ENCODE results near the gene DIP2C.

The DIP2C gene

DNA sequence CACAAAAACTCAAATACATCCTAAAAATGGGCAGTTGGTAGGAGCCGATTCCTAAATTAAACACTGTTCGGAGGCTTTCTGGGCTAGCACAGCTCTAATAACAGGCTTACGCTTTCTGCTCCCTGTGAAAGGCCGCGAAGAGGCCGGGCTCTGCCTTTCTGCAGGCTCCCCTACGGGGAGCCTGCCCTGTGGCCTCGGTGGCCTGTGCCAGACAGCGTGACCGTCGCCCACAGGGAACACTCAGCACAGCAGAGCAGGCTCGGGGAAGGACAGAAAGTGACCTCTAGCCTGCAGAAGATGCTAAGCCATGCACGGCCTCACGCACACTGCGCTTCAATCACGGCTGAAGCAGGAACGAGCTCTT, 64.2 kb downstream of the DIP2C start:
- DNase-seq (ENCODE audit: low spot score in 2 of 2) = no peak
- Mint-ChIP-seq H3K36me3 (no peaks in the 10 kb centered on the region), H3K4me3 (no peak overlapping the region), H3K9me3 (no peaks in the 10 kb centered on the region), H3K4me1 (peaks cover 6% of the 10 kb centered on the region), H3K27ac (no peak overlapping the region)
- no peak for ATAC-seq

DNA sequence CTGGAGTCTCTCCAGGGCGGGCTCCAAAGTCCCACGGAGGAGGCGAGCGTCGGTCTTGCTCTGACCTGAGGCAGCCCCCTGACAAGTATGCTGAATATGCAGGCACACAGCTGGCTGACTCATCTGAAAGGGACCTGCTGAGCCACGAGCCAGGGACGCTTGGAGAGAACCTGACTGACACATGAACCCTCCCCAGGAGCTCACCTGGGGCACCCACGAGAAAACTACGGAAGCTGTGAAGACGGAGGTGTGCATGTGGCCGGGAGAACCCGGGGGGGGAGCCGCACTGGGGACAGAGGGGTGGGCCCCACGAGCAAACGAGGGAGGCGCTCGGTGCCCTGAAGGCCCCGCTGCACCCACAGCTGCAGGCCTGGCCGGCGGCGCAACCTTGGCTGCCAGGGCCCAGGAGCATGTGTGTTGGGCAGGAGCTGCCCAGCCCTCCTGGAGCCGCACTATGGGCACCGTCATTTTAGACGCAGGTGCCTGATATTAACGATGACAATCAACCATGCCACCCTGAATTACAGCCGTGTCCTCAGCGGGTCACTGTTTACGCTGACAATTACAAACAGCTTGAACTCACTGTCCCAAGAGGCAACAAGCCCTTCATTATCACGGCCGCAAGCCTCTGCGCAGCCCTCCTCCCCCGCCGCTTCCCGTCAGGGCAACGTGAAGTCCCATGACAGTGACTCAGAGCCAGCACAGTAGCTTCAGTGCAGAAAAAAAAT, 64.7 kb downstream of the DIP2C start:
- no peaks in the 10 kb centered on the region for H3K36me3 Mint-ChIP-seq
- no peak overlapping the region for H3K4me3 Mint-ChIP-seq
- H3K27ac Mint-ChIP-seq = no peak overlapping the region
- H3K9me3 Mint-ChIP-seq = no peaks in the 10 kb centered on the region
- no peak for DNase-seq (ENCODE audit: low spot score in 2 of 2)
- H3K4me1 Mint-ChIP-seq = peaks cover 6% of the 10 kb centered on the region
- ATAC-seq = peak; percentile 24

- DNase-seq (ENCODE audit: low spot score in 2 of 2) (no peak), ATAC-seq (no peak)
- Mint-ChIP-seq H3K4me3 (no peak overlapping the region), H3K9me3 (no peaks in the 10 kb centered on the region), H3K36me3 (no peaks in the 10 kb centered on the region), H3K27ac (no peak overlapping the region), H3K4me1 (peaks cover 6% of the 10 kb centered on the region)
Measured at GRCh38 chr10:624312-624604, 65.2 kb downstream of the DIP2C start.

DNA sequence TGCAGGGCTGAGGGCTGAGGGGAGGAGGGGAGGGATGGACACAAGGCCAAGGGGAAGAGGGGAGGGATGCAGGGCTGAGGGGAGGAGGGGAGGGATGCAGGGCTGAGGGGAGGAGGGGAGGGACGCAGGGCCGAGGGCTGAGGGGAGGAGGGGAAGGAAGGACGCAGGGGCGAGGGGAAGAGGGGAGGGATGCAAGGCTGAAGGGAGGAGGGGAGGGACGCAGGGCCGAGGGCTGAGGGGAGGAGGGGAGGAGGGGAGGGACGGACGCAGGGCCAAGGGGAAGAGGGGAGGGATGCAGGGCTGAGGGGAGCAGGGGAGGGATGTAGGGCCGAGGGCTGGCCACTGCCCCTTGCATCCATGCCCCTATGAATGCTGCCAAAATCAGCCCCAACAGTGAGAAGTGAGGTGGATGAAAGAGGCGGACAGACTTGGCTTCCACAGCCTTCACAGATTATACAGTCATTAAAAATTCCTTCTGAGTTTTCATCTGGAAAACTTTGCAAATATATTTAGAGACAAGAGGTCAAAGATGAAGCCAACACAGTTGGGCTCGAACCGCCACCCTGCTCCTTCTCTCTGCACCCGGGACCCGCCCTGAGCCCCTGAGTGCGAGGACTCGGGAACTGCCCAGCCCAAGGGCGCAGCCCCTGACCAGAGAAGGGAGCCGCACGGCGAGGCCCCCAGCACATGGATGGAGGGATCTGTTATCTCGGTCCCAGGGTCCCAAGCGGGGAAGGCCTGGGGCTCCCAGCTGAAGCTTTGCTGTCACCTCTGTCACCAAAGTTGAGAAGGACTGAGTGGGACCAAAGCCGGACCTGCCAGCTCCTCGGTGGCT, 65.8 kb downstream of the DIP2C start:
- Mint-ChIP-seq H3K9me3 (no peaks in the 10 kb centered on the region), H3K4me1 (peaks cover 6% of the 10 kb centered on the region), H3K27ac (no peak overlapping the region), H3K4me3 (no peak overlapping the region), H3K36me3 (no peaks in the 10 kb centered on the region)
- no peak for DNase-seq (ENCODE audit: low spot score in 2 of 2)
- ATAC-seq = no peak

DNA sequence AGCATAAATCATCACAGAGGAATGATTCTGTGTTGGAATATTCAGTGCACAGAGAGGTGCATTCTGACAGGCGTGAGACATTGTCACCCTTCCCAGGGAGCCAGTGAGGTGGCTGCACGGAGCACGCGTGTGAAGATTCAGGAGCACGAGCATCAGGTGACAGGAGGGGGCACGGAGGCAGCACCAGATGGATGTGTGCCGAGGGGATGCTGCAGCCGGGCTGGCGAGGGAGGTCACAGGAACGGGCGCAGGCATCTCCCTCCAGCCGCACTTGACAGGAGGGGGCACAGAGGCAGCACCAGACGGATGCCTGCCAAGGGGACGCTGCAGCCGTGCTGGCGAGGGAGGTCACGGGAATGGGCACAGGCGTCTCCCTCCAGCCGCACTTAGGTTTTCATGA, 66.5 kb downstream of the DIP2C start:
- Mint-ChIP-seq H3K36me3 (no peaks in the 10 kb centered on the region), H3K9me3 (no peaks in the 10 kb centered on the region), H3K27ac (no peak overlapping the region), H3K4me3 (no peak overlapping the region), H3K4me1 (peaks cover 6% of the 10 kb centered on the region)
- DNase-seq (ENCODE audit: low spot score in 2 of 2) = no peak
- no peak for ATAC-seq

DNA sequence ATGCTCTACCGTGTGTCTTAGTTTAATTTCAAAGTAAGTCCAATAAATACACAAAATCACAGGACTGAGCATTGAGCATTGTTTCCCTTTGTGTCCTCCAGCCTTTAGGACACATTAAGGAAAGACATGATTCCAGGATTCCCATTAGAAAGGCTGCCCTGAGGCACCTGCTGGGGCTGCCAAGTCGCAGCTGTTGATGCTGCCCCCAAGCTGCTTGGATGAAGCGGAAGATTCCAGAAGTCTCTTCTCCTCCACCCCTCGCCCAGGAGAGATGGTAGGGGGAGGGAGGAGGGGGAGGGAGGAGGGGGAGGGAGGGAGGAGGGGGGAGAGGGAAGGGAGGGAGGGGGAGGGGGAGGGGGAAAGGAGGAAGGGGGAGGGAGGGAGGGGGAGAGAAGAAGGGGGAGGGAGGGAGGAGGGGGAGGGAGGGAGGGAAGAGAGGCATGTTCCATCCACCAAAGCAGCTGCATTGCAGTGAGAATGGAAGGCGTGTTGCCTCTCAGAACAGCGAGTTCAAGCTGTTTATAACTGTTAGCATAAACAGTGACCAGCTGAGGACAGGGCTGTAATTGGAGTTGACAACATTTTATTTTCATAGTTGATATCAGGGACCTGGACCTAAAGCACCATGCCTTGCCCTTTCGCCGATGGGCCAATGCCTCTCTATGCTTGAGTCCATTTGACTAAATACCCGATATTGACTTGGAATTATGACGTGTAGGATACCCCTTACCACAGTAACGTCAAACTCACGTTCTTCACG, 67.3 kb downstream of the DIP2C start:
- no peaks in the 10 kb centered on the region for H3K36me3 Mint-ChIP-seq
- ATAC-seq = no peak
- DNase-seq (ENCODE audit: low spot score in 2 of 2) = no peak
- H3K4me3 Mint-ChIP-seq = no peak overlapping the region
- H3K4me1 Mint-ChIP-seq = peaks cover 6% of the 10 kb centered on the region
- H3K27ac Mint-ChIP-seq = no peak overlapping the region
- H3K9me3 Mint-ChIP-seq = no peaks in the 10 kb centered on the region

DNA sequence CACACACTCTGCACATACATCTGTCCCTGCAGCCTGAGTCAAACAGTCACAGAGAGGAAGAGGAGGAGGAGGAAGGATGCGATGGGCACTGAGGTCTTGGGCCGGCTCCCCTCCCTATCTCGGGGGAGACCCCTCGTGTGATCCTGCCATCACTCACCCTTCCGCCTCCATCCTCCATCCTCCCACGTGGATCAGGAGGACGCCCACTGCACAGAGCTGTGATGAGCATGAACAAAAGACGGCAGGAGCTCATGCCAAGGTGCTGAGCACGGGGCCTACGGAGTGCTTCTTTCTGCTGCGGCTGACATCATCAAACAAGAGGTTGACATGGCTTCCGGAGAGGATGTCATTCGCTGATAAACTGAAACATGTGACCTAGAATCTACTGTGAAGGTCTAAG, 68.0 kb downstream of the DIP2C start:
- no peaks in the 10 kb centered on the region for H3K36me3 Mint-ChIP-seq
- peak; percentile 17 for ATAC-seq
- no peak for DNase-seq (ENCODE audit: low spot score in 2 of 2)
- peaks cover 6% of the 10 kb centered on the region for H3K4me1 Mint-ChIP-seq
- no peak overlapping the region for H3K4me3 Mint-ChIP-seq
- no peak overlapping the region for H3K27ac Mint-ChIP-seq
- H3K9me3 Mint-ChIP-seq = no peaks in the 10 kb centered on the region

DNA sequence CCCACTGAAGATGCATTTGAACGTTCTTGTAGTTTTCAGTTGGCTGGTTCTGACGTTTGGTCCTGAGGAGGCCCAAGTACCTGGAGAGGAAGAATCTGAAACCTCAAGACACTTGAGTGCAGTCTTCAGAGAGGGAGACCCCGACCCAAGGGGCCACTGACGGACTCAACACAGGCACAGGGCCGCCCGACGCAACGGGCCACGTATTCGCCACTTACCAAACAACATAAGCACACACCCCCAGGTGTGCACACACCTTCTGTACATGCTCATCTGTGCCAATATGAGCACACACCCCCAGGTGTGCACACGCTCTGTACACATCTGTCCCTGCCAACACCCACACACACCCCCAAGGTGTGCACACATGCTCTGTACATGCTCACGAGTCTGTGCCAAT, 68.5 kb downstream of the DIP2C start:
- ATAC-seq = no peak
- H3K27ac Mint-ChIP-seq = no peak overlapping the region
- H3K36me3 Mint-ChIP-seq = no peaks in the 10 kb centered on the region
- no peak for DNase-seq (ENCODE audit: low spot score in 2 of 2)
- no peak overlapping the region for H3K4me3 Mint-ChIP-seq
- peaks cover 6% of the 10 kb centered on the region for H3K4me1 Mint-ChIP-seq
- no peaks in the 10 kb centered on the region for H3K9me3 Mint-ChIP-seq

- Mint-ChIP-seq H3K36me3 (no peaks in the 10 kb centered on the region), H3K9me3 (no peaks in the 10 kb centered on the region)
- ATAC-seq = no peak
Measured at GRCh38 chr10:620417-620816, 69.1 kb downstream of the DIP2C start.

GRCh38 chr10:619710-620109, 69.8 kb downstream of the DIP2C start:
- no peak overlapping the region for H3K4me3 Mint-ChIP-seq
- no peak for ATAC-seq
- no peak overlapping the region for H3K27ac Mint-ChIP-seq
- no peaks in the 10 kb centered on the region for H3K9me3 Mint-ChIP-seq
- DNase-seq (ENCODE audit: low spot score in 2 of 2) = no peak
- peaks cover 6% of the 10 kb centered on the region for H3K4me1 Mint-ChIP-seq
- no peaks in the 10 kb centered on the region for H3K36me3 Mint-ChIP-seq

More at GRCh38 chr10:620417-620816, 69.1 kb downstream of the DIP2C start:
- Mint-ChIP-seq H3K4me1 (peaks cover 6% of the 10 kb centered on the region), H3K27ac (no peak overlapping the region), H3K4me3 (no peak overlapping the region)
- no peak for DNase-seq (ENCODE audit: low spot score in 2 of 2)

DNA sequence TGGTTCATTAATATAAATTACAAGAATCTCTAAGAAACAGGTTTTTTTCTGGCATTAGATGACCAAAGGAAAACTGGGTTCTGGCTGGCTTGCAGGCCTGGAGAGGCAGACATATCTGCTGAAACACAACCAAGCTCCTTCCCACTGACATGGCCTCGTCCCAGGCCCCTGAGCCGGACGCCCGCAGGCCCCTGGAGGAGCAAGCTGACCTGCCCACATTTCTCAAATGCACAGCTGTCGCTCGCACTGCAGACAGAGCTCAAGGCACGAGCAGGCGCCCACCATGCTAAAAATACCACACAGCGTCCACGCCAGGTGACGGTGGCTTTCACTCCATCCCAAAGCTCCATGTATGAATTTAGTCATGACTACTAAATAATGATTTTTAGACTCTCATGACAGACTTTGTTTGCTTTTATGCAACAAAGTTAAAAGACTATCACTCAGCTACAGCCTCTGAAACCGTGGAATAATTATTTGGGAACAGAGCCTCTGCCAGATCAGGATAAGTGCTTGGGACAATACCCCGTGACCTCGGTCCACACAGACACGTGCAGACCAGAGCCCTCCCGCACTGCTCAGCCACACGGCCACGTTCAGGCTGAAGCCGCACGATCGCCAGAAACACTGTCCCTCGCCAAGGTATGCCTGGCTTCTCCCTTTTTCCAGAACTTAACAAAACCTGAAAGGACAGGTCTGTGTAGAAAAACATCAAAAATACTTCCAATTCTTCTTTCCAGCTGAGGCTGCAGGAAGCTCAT, 71.1 kb downstream of the DIP2C start:
- Mint-ChIP-seq H3K4me1 (peaks cover 6% of the 10 kb centered on the region), H3K27ac (no peak overlapping the region), H3K4me3 (no peak overlapping the region), H3K9me3 (no peaks in the 10 kb centered on the region), H3K36me3 (no peaks in the 10 kb centered on the region)
- ATAC-seq = no peak
- DNase-seq (ENCODE audit: low spot score in 2 of 2) = no peak

GRCh38 chr10:617471-617870, 72.0 kb downstream of the DIP2C start:
- DNase-seq (ENCODE audit: low spot score in 2 of 2) (no peak), ATAC-seq (no peak)
- no peak overlapping the region for H3K27ac Mint-ChIP-seq
- H3K4me1 Mint-ChIP-seq = no peaks in the 10 kb centered on the region
- H3K36me3 Mint-ChIP-seq = no peaks in the 10 kb centered on the region
- H3K9me3 Mint-ChIP-seq = no peaks in the 10 kb centered on the region
- no peak overlapping the region for H3K4me3 Mint-ChIP-seq

DNA sequence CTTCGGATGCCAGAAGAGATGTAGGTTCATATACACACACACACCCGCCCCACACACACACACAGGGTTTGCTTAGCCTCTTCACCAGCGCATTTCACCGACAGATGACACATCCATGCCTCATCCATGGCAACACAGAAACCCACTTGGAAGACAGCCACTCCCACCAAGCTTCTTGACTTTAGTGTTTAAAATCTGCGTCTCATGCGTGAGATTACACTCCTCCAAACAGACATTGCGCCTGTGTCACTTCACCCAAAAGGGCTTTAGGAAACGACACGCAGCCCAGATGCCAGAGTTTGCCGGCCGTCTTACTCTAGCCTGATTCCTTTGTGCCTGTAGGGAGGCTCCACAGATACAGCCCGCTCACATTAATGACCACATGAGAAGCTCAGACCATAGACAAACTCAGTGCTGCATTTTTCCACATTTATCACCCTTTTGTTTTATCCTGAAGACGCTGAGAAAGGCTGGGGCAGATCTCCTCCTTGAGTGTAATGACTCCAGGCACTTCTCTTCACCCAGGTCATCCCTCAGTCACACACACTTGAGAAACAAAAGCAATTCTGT, 73.8 kb downstream of the DIP2C start:
- H3K9me3 Mint-ChIP-seq = peaks cover 6% of the 10 kb centered on the region
- DNase-seq (ENCODE audit: low spot score in 2 of 2) (no peak), ATAC-seq (no peak)
- no peaks in the 10 kb centered on the region for H3K36me3 Mint-ChIP-seq
- H3K4me3 Mint-ChIP-seq = no peak overlapping the region
- H3K4me1 Mint-ChIP-seq = peaks cover 10% of the 10 kb centered on the region
- no peak overlapping the region for H3K27ac Mint-ChIP-seq

GRCh38 chr10:614790-615582, 74.5 kb downstream of the DIP2C start:
- Mint-ChIP-seq H3K4me3 (no peak overlapping the region), H3K9me3 (peaks cover 9% of the 10 kb centered on the region), H3K4me1 (peaks cover 16% of the 10 kb centered on the region), H3K36me3 (no peaks in the 10 kb centered on the region), H3K27ac (no peak overlapping the region)
- ATAC-seq (no peak), DNase-seq (ENCODE audit: low spot score in 2 of 2) (no peak)

All from stimulated activated effector memory CD8-positive, alpha-beta T cell treated with anti-CD3 and anti-CD28 coated beads, Interleukin-12 subunit alpha, Interleukin-12 subunit beta, amount 100 ng/mL, for 72 hours (primary cell).